ENCODE data around the gene GOSR1.
"Not testable (repeated sequence)": the region's sequence is repeated elsewhere in the genome, so short reads cannot be mapped to it uniquely, and the experiment has no call there.

GOSR1 gene

DNA sequence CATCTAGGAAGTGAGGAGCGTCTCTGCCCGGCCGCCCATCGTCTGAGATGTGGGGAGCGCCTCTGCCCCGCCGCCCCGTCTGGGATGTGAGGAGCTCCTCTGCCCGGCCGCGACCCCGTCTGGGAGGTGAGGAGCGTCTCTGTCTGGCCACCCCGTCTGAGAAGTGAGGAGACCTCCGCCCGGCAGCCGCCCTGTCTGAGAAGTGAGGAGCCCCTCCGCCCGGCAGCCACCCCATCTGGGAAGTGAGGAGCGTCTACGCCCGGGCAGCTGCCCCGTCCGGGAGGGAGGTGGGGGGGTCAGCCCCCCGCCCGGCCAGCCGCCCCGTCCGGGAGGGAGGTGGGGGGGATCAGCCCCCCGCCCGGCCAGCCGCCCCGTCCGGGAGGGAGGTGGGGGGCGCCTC lies 46.0 kb downstream of the GOSR1 start:
- H3K4me3 ChIP-seq (ENCODE audit: low read length); H3K4me1 ChIP-seq (ENCODE audit: control insufficient read depth, insufficient read depth, low read length); H3K27ac ChIP-seq (ENCODE audit: low read length); H3K9me3 ChIP-seq (ENCODE audit: control insufficient read depth, insufficient read depth, low read length); DNase-seq (ENCODE audit: low read depth, low spot score); H3K27me3 ChIP-seq (ENCODE audit: control insufficient read depth, insufficient read depth, low read length): not testable (repeated sequence)
- no CpG with 5 or more reads among the region's 35 CpGs for WGBS (ENCODE audit: insufficient coverage, insufficient read length)
- H3K36me3 ChIP-seq (ENCODE audit: control insufficient read depth, insufficient read depth, low read length), result peaks cover 13% of the 10 kb centered on the region; the same call in 1 of the 2 replicates

DNA sequence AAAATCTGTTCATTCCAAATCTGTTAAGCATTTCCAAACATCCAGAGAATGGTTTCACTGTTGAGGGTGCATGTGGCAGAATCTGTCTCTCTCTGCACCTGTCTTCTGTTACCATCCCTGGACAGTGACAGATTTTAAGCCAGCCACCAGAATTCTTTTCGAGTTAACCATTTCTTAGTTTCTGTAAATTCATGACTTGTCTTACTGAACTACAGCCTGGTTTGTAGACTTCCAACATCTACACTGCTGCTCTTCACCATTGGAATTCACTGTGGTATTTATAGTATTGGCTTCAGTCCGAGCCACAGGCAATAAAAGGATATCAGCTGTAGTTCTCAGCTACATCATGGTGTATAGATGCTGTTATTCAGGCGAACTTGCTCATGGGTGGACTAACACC lies 47.6 kb downstream of the GOSR1 start:
- H3K4me3 ChIP-seq (ENCODE audit: low read length), result no peak overlapping the region
- H3K4me1 ChIP-seq (ENCODE audit: control insufficient read depth, insufficient read depth, low read length), result no peaks in the 10 kb centered on the region
- no peaks in the 10 kb centered on the region for H3K9me3 ChIP-seq (ENCODE audit: control insufficient read depth, insufficient read depth, low read length)
- peaks cover 13% of the 10 kb centered on the region; the same call in 1 of the 2 replicates for H3K36me3 ChIP-seq (ENCODE audit: control insufficient read depth, insufficient read depth, low read length)
- no peaks in the 10 kb centered on the region for H3K27me3 ChIP-seq (ENCODE audit: control insufficient read depth, insufficient read depth, low read length)
- H3K27ac ChIP-seq (ENCODE audit: low read length), result no peak overlapping the region
- no CpG with 5 or more reads among the region's 3 CpGs for WGBS (ENCODE audit: insufficient coverage, insufficient read length)
- DNase-seq (ENCODE audit: low read depth, low spot score), result no peak

DNA sequence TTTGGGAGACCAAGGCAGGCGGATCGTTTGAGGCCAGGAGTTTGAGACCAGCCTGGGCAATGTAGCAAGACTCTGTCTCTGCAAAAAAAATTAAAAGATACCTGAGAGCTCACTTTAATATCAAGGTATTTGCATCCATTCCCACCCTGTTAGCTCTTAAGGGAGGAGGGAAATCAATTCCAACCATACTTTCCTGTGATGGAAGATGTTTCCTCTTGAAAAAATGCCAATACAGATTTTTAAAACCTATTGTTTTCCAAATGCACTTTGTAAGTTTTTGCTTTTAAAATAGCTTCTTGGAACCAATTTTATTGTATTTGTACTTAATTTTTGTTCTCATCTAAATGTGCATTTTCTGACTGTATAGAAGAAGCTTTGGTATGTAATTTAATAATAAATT lies 49.2 kb downstream of the GOSR1 start:
- DNase-seq (ENCODE audit: low read depth, low spot score), result no peak
- Histone ChIP-seq H3K27ac (ENCODE audit: low read length) (no peak overlapping the region), H3K27me3 (ENCODE audit: control insufficient read depth, insufficient read depth, low read length) (no peaks in the 10 kb centered on the region), H3K4me1 (ENCODE audit: control insufficient read depth, insufficient read depth, low read length) (no peaks in the 10 kb centered on the region), H3K9me3 (ENCODE audit: control insufficient read depth, insufficient read depth, low read length) (no peaks in the 10 kb centered on the region), H3K36me3 (ENCODE audit: control insufficient read depth, insufficient read depth, low read length) (peaks cover 11% of the 10 kb centered on the region; the same call in 1 of the 2 replicates), H3K4me3 (ENCODE audit: low read length) (no peak overlapping the region)
- WGBS (ENCODE audit: insufficient coverage, insufficient read length), result no CpG with 5 or more reads among the region's 2 CpGs

DNA sequence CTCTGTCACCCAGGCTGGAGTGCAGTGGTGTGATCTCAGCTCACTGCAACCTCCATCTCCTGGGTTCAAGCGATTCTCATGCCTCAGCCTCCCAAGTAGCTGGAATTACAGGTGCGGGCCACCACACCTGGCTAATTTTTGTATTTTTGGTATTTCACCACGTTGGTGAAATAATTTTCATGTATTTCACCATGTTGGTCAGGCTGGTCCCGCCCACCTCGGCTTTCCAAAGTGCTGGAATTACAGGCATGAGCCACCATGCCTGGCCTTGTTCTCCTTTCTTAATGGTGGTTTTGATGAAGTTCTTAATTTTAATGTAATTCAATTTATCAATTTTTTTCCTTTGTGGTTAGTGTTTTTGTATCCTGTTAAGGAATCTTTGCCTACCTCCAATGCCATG lies 51.5 kb downstream of the GOSR1 start:
- not testable (repeated sequence) for DNase-seq (ENCODE audit: low read depth, low spot score); H3K4me3 ChIP-seq (ENCODE audit: low read length); H3K4me1 ChIP-seq (ENCODE audit: control insufficient read depth, insufficient read depth, low read length); H3K9me3 ChIP-seq (ENCODE audit: control insufficient read depth, insufficient read depth, low read length); H3K27ac ChIP-seq (ENCODE audit: low read length); H3K36me3 ChIP-seq (ENCODE audit: control insufficient read depth, insufficient read depth, low read length); H3K27me3 ChIP-seq (ENCODE audit: control insufficient read depth, insufficient read depth, low read length)
- no CpG with 5 or more reads among the region's 5 CpGs for WGBS (ENCODE audit: insufficient coverage, insufficient read length)

DNA sequence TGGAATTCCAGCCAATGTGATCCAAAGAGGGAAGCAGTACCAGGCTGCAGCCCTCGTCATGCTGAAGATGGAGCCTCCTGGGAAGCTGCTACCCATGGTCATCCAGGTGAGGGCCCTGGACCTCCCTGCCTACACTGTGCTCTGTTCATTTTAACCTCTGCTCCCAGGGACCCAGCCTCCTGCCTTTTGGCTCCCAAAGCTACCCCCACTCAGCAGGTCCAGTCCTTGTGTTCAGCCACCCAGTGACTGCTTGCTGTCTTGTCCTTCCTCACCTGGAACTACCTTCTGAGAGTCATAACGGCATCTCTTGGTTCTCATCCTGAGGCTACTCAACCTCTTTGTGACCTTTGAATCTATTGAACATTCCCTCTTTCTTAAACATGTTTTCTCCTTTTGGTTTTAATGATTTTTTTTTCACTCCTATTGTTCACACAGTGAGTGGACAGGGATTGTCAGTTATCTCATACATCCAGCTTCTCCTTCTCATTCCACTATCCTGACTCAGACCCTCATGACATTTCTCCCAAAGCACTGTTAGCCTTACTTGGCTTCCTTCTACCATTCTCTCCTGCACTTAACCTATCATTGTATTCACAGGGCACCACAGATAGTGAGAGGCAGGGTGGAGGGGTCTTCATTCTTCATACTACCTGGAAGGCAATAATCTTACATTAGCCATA lies 53.3 kb downstream of the GOSR1 start:
- Histone ChIP-seq H3K4me3 (ENCODE audit: low read length) (no peak overlapping the region; the same call in 1 of the 2 replicates), H3K9me3 (ENCODE audit: control insufficient read depth, insufficient read depth, low read length) (no peaks in the 10 kb centered on the region), H3K4me1 (ENCODE audit: control insufficient read depth, insufficient read depth, low read length) (no peaks in the 10 kb centered on the region), H3K36me3 (ENCODE audit: control insufficient read depth, insufficient read depth, low read length) (no peaks in the 10 kb centered on the region), H3K27ac (ENCODE audit: low read length) (no peak overlapping the region), H3K27me3 (ENCODE audit: control insufficient read depth, insufficient read depth, low read length) (no peaks in the 10 kb centered on the region)
- WGBS (ENCODE audit: insufficient coverage, insufficient read length), result no CpG with 5 or more reads among the region's 2 CpGs
- DNase-seq (ENCODE audit: low read depth, low spot score), result no peak

DNA sequence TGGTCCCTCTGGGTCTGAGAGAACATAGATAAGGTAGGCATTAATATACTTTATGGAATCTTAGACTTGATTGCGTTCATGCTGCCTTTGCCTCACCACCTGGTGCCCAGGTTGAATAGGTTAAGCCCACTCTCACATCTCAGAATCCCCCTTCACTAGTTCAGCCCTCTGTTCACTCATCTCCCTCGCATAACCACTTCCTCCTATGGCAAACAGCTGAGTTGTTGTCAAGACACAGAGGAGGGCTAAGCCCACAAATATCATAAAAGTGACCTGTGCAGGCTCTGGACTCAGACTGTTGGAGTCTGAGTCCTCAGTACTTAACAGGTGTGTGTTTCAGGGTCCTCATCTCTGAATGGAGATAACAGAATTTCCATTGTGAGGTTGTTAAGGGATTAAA lies 55.7 kb downstream of the GOSR1 start:
- H3K27ac ChIP-seq (ENCODE audit: low read length), result no peak overlapping the region
- no peaks in the 10 kb centered on the region for H3K4me1 ChIP-seq (ENCODE audit: control insufficient read depth, insufficient read depth, low read length)

DNA sequence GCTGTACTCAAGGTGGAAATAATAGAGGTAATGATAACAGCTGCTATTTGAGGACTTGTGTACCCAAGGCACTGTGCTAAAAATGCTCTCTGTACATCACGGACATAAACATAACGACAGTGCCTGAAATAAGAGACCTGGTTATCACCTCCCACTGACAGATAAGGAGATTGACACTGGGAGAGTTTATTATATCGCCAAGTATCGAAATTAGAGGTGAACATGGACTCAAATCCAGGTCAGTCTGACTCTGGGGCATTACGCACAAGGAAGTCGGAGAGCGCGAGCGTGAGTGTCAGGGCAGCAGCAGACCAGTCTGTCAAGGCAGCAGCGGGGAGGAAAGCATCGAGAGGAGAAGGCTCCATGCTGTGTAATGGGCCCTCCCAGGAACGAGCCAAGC lies 57.1 kb downstream of the GOSR1 start:
- H3K9me3 ChIP-seq (ENCODE audit: control insufficient read depth, insufficient read depth, low read length), result no peaks in the 10 kb centered on the region
- no peak for DNase-seq (ENCODE audit: low read depth, low spot score)
- no peaks in the 10 kb centered on the region for H3K36me3 ChIP-seq (ENCODE audit: control insufficient read depth, insufficient read depth, low read length)
- H3K4me1 ChIP-seq (ENCODE audit: control insufficient read depth, insufficient read depth, low read length), result no peaks in the 10 kb centered on the region
- H3K4me3 ChIP-seq (ENCODE audit: low read length), result no peak overlapping the region
- no peak overlapping the region for H3K27ac ChIP-seq (ENCODE audit: low read length)
- no CpG with 5 or more reads among the region's 12 CpGs for WGBS (ENCODE audit: insufficient coverage, insufficient read length)
- H3K27me3 ChIP-seq (ENCODE audit: control insufficient read depth, insufficient read depth, low read length), result no peaks in the 10 kb centered on the region

More for the DNA sequence above, 55.7 kb downstream of the GOSR1 start:
- no CpG with 5 or more reads among the region's 2 CpGs for WGBS (ENCODE audit: insufficient coverage, insufficient read length)
- Histone ChIP-seq H3K9me3 (ENCODE audit: control insufficient read depth, insufficient read depth, low read length) (no peaks in the 10 kb centered on the region), H3K4me3 (ENCODE audit: low read length) (no peak overlapping the region), H3K36me3 (ENCODE audit: control insufficient read depth, insufficient read depth, low read length) (no peaks in the 10 kb centered on the region), H3K27me3 (ENCODE audit: control insufficient read depth, insufficient read depth, low read length) (no peaks in the 10 kb centered on the region)
- no peak for DNase-seq (ENCODE audit: low read depth, low spot score)

DNA sequence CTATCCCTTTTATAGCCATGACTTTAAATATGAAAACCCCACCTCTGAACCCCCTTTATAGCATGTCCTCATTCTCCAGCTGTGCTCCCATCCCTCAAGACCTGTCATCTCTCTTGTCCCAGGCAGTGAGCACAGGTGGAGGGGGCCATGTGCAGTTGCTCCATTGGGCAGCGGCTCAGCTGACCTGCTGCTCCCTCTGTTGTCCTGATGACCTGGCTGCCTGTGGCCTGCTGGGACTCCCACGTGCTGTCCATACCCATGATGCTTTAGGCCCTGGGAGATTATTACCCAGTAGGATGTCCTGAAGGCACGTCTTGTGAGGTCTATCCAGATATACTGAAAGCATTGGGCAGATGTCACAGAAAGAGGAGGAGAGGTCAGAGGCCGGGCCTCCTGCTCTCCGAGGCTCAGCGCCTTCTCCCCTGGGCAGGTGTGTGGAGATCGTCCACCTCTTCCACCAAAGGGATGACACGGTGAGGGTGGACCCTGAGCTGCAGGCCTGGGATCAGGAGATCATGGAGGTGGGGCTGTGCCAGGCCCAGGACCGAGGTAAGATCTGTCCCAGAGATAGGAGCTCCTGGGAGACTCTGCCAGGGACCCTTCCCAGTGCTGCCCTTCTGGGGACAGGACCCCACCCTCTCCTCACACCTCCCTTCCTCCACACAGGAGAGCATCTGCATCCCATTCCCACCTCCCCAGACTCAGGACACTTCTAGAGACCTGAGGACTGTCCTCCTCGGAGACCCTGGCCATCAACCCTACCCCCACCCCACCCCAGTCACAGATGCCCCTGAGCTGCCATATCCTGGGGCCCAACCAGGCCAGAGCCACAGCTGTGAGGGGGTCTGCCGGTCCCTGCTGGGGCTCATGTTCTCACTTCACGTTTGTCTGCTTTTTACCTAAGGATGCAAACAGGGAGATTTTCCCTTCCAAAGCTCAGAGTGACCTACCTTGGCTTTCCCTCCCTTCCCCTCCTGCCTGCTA lies 58.0 kb downstream of the GOSR1 start:
- Histone ChIP-seq H3K4me1 (ENCODE audit: control insufficient read depth, insufficient read depth, low read length) (no peaks in the 10 kb centered on the region), H3K27ac (ENCODE audit: low read length) (no peak overlapping the region), H3K9me3 (ENCODE audit: control insufficient read depth, insufficient read depth, low read length) (no peaks in the 10 kb centered on the region), H3K4me3 (ENCODE audit: low read length) (no peak overlapping the region), H3K36me3 (ENCODE audit: control insufficient read depth, insufficient read depth, low read length) (no peaks in the 10 kb centered on the region), H3K27me3 (ENCODE audit: control insufficient read depth, insufficient read depth, low read length) (no peaks in the 10 kb centered on the region)
- DNase-seq (ENCODE audit: low read depth, low spot score), result no peak
- no CpG with 5 or more reads among the region's 12 CpGs for WGBS (ENCODE audit: insufficient coverage, insufficient read length)

DNA sequence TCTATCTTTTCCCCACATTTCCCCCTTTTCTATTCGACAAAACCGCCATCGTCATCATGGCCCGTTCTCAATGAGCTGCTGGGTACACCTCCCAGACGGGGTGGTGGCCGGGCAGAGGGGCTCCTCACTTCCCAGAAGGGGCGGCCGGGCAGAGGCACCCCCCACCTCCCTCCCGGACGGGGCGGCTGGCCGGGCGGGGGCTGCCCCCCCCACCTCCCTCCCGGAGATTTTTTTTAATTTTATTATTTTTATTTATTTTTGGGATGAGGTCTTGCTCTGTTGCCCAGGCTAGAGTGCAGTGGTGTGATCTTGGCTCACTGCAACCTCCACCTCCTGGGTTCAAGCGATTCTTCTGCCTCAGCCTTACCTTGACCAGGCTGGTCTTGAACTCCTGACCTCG lies 59.6 kb downstream of the GOSR1 start:
- H3K27me3 ChIP-seq (ENCODE audit: control insufficient read depth, insufficient read depth, low read length); H3K36me3 ChIP-seq (ENCODE audit: control insufficient read depth, insufficient read depth, low read length); H3K27ac ChIP-seq (ENCODE audit: low read length); H3K4me3 ChIP-seq (ENCODE audit: low read length); DNase-seq (ENCODE audit: low read depth, low spot score); H3K9me3 ChIP-seq (ENCODE audit: control insufficient read depth, insufficient read depth, low read length); H3K4me1 ChIP-seq (ENCODE audit: control insufficient read depth, insufficient read depth, low read length): not testable (repeated sequence)
- no CpG with 5 or more reads among the region's 16 CpGs for WGBS (ENCODE audit: insufficient coverage, insufficient read length)

DNA sequence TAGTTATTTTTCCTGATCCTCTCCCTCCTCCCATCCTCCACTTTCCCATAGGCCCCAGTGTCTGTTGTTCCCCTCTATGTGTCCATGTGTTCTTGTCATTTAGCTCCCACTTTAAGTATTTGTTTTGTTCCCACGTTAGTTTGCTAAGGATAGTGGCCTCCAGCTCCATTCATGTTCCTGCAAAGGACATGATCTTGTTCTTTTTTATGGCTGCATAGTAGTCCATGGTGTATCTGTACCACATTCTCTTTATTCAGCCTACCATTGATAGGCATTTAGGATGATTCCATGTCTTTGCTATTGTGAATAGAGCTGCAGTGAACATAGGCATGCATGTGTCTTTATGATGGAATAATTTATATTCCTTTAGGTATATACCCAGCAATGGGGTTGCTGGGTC lies 60.5 kb downstream of the GOSR1 start:
- WGBS (ENCODE audit: insufficient coverage, insufficient read length), result no CpG with 5 or more reads among the region's 1 CpG

More for the DNA sequence above, 60.5 kb downstream of the GOSR1 start:
- H3K9me3 ChIP-seq (ENCODE audit: control insufficient read depth, insufficient read depth, low read length); H3K36me3 ChIP-seq (ENCODE audit: control insufficient read depth, insufficient read depth, low read length); H3K4me1 ChIP-seq (ENCODE audit: control insufficient read depth, insufficient read depth, low read length); H3K27me3 ChIP-seq (ENCODE audit: control insufficient read depth, insufficient read depth, low read length); DNase-seq (ENCODE audit: low read depth, low spot score); H3K27ac ChIP-seq (ENCODE audit: low read length); H3K4me3 ChIP-seq (ENCODE audit: low read length): not testable (repeated sequence)

Measured in iPS DF 6.9 (cell line).